Activated CD4-positive, CD25-positive, alpha-beta regulatory T cell treated with anti-CD3 and anti-CD28 coated beads, Interleukin-2, amount 50 U/mL, for 72 hours (primary cell): ENCODE results near the gene OXT.
A peak's percentile ranks its signal among the peaks of the same experiment; 100 is the strongest.

Source experiments
- DNase-seq: peaks from one replicate; pipeline ENCODE4 v3.0.0; 2021

Gene OXT

GRCh38 chr20:3088031-3088430, 16.6 kb downstream of the OXT start:
- no peak for DNase-seq

GRCh38 chr20:3090565-3090964, 19.1 kb downstream of the OXT start:
- DNase-seq, result no peak

- no peak for DNase-seq
Measured at GRCh38 chr20:3092611-3093379, 21.4 kb downstream of the OXT start.

GRCh38 chr20:3093861-3094361, 22.5 kb downstream of the OXT start:
- DNase-seq, result no peak

- no peak for DNase-seq
Measured at GRCh38 chr20:3094848-3095629, 23.6 kb downstream of the OXT start.

- no peak for DNase-seq
Measured at GRCh38 chr20:3100480-3100879, 29.1 kb downstream of the OXT start.

- DNase-seq, result no peak
Measured at GRCh38 chr20:3101251-3101650, 29.8 kb downstream of the OXT start.

- peak; percentile 73 for DNase-seq
Measured at GRCh38 chr20:3101737-3102574, 30.5 kb downstream of the OXT start.

GRCh38 chr20:3102575-3103368, 31.4 kb downstream of the OXT start:
- no peak for DNase-seq

GRCh38 chr20:3103369-3104032, 32.1 kb downstream of the OXT start:
- DNase-seq, result no peak

GRCh38 chr20:3105256-3106137, 34.1 kb downstream of the OXT start:
- no peak for DNase-seq

GRCh38 chr20:3106185-3106584, 34.8 kb downstream of the OXT start:
- DNase-seq, result no peak

GRCh38 chr20:3106658-3107463, 35.4 kb downstream of the OXT start:
- no peak for DNase-seq

- no peak for DNase-seq
Measured at GRCh38 chr20:3107464-3108025, 36.1 kb downstream of the OXT start.

- no peak for DNase-seq
Measured at GRCh38 chr20:3109350-3110302, 38.2 kb downstream of the OXT start.

- DNase-seq, result no peak
Measured at GRCh38 chr20:3111507-3111906, 40.1 kb downstream of the OXT start.

GRCh38 chr20:3111995-3112394, 40.6 kb downstream of the OXT start:
- DNase-seq, result no peak
